OCI-LY1 (cell line): Measurements from ENCODE around the gene ADAMTS15.

ENCODE experiments used
- H2AFZ ChIP-seq: fragments of 200-600 bp; sonication (generic), shearing (Covaris generic); 2 replicates; pipeline ENCODE4 v1.6.0; 2014; ENCODE audit warnings: antibody characterized with exemption, mild to moderate bottlenecking, low read length
- H3F3A ChIP-seq: fragments of 200-600 bp; sonication (generic), shearing (Covaris generic); 2 replicates; pipeline ENCODE4 v1.6.0; 2014; ENCODE audit warnings: mild to moderate bottlenecking, antibody characterized with exemption, low read length, moderate library complexity; ENCODE audit not compliant: insufficient read depth
- H3K27ac ChIP-seq: fragments of 200-600 bp; sonication (generic); 2 replicates; pipeline ENCODE4 v1.5.1; 2014; ENCODE audit warnings: low read length, mixed run types, mild to moderate bottlenecking, low read depth; ENCODE audit not compliant: poor library complexity, severe bottlenecking
- H3K27me3 ChIP-seq: fragments of 200-600 bp; sonication (generic); 2 replicates; pipeline ENCODE4 v1.6.0; 2014; ENCODE audit warnings: antibody characterized with exemption, mild to moderate bottlenecking, low read length, moderate library complexity; ENCODE audit not compliant: insufficient read depth
- H3K36me3 ChIP-seq: fragments of 200-600 bp; sonication (generic); 2 replicates; pipeline ENCODE4 v1.6.1; 2014; ENCODE audit warnings: mild to moderate bottlenecking, antibody characterized with exemption, low read length, moderate library complexity, mixed read lengths; ENCODE audit not compliant: insufficient read depth
- H3K4me1 ChIP-seq: fragments of 200-600 bp; sonication (generic); 2 replicates; pipeline ENCODE4 v1.5.1; 2014; ENCODE audit warnings: mild to moderate bottlenecking, low read length, moderate library complexity; ENCODE audit not compliant: insufficient read depth, severe bottlenecking
- H3K4me2 ChIP-seq: fragments of 200-600 bp; sonication (generic), shearing (Covaris generic); 2 replicates; pipeline ENCODE4 v1.6.1; 2014; ENCODE audit warnings: low read length
- H3K4me3 ChIP-seq: fragments of 200-600 bp; sonication (generic); 2 replicates; pipeline ENCODE4 v1.5.1; 2014; ENCODE audit warnings: low read length, low read depth, mild to moderate bottlenecking, mixed read lengths; ENCODE audit not compliant: poor library complexity, severe bottlenecking
- H3K79me2 ChIP-seq: fragments of 200-600 bp; shearing (Covaris generic); 2 replicates; pipeline ENCODE4 v1.6.1; 2016; ENCODE audit warnings: mixed run types, low read length, mixed read lengths; ENCODE audit not compliant: insufficient read depth
- H3K9ac ChIP-seq: fragments of 200-600 bp; sonication (generic), shearing (Covaris generic); 2 replicates; pipeline ENCODE4 v1.6.1; 2014; ENCODE audit warnings: mild to moderate bottlenecking, low read length, mixed read lengths
- H3K9me2 ChIP-seq: fragments of 200-600 bp; sonication (generic), shearing (Covaris generic); 2 replicates; pipeline ENCODE4 v1.6.1; 2014; ENCODE audit warnings: low read depth, mild to moderate bottlenecking, low read length, mixed read lengths
- H3K9me3 ChIP-seq: fragments of 200-600 bp; shearing (Covaris generic); 2 replicates; pipeline ENCODE4 v1.6.1; 2014; ENCODE audit warnings: low read length, mixed read lengths
- H4K20me1 ChIP-seq: fragments of 200-600 bp; sonication (generic), shearing (Covaris generic); 2 replicates; pipeline ENCODE4 v1.6.0; 2016; ENCODE audit warnings: mild to moderate bottlenecking, low read length; ENCODE audit not compliant: insufficient read depth
- CTCF ChIP-seq: fragments of 200-600 bp; sonication (generic), shearing (Covaris generic); IDR thresholded peaks from 2 replicates; pipeline ENCODE4 v1.5.1; 2017; ENCODE audit warnings: mild to moderate bottlenecking, antibody characterized with exemption, low read length, moderate library complexity, mixed read lengths
- EZH2 ChIP-seq: fragments of 200-600 bp; sonication (generic), shearing (Covaris generic); IDR thresholded peaks from 2 replicates; pipeline ENCODE4 v1.8.0; 2017; ENCODE audit warnings: borderline replicate concordance, mixed run types, mild to moderate bottlenecking, antibody characterized with exemption, low read length, moderate library complexity, mixed read lengths

The ADAMTS15 gene

DNA sequence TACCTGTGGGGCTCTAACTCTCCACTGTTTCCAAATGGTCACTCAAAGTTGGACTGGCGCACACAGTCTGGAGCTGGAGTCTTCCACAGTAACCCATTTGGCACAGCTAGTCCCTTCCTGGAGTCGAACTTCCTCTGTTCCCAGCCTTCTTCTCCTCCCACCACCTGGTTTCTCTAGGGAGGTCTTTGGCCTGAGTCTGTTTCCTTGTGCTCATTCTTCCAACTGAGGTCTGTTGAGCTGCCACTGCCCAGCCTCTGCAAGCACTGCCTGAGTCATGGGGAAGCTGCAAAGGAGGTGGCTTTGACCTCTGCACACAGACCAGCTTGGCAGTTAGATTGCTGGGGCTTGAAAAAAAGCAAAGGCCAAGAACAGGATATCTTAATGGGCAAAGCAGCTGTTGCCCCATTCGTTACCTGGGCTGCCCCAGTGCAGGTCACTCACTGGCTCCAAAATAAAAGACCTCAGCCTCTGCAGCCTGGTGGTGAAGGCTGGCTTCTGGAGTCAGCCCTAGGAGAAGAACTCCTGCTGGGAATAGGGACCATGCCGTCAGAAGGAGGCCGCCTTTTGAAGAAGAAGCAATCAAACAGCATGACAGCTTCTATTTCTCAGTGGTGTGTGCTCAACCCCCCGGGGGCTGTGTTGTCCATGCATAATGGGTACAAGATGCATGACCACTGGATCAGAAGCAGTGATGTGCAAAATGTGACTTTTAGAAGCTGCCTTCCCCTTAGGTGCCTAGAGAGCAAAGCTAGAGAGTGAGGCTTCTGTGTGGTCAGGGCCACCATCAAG lies 3.0 kb downstream of the ADAMTS15 start:
- no peak overlapping the region for H3K9ac ChIP-seq
- no peak for TF ChIP-seq CTCF
- TF ChIP-seq EZH2, result no peak
- H3K79me2 ChIP-seq, result no peaks in the 10 kb centered on the region
- H3K27ac ChIP-seq, result no peak overlapping the region
- no peaks in the 10 kb centered on the region for H3K9me2 ChIP-seq
- no peaks in the 10 kb centered on the region for H3K4me1 ChIP-seq
- H3K4me3 ChIP-seq, result no peak overlapping the region
- no peaks in the 10 kb centered on the region for H3K36me3 ChIP-seq
- H3K27me3 ChIP-seq, result no peaks in the 10 kb centered on the region
- no peak overlapping the region for H2AFZ ChIP-seq
- H3F3A ChIP-seq, result no peaks in the 10 kb centered on the region
- no peaks in the 10 kb centered on the region for H3K9me3 ChIP-seq
- H3K4me2 ChIP-seq, result no peak overlapping the region
- no peaks in the 10 kb centered on the region for H4K20me1 ChIP-seq

GRCh38 chr11:130452176-130452575 lies 3.7 kb downstream of the ADAMTS15 start:
- Histone ChIP-seq H3K36me3 (no peaks in the 10 kb centered on the region), H2AFZ (no peak overlapping the region), H3K9me3 (no peaks in the 10 kb centered on the region), H3K27ac (no peak overlapping the region), H3K4me3 (no peak overlapping the region), H3K9ac (no peak overlapping the region), H3F3A (no peaks in the 10 kb centered on the region), H3K9me2 (no peaks in the 10 kb centered on the region), H3K27me3 (no peaks in the 10 kb centered on the region), H3K79me2 (no peaks in the 10 kb centered on the region), H4K20me1 (no peaks in the 10 kb centered on the region), H3K4me2 (no peak overlapping the region), H3K4me1 (no peaks in the 10 kb centered on the region)
- TF ChIP-seq CTCF (no peak), EZH2 (no peak)

DNA sequence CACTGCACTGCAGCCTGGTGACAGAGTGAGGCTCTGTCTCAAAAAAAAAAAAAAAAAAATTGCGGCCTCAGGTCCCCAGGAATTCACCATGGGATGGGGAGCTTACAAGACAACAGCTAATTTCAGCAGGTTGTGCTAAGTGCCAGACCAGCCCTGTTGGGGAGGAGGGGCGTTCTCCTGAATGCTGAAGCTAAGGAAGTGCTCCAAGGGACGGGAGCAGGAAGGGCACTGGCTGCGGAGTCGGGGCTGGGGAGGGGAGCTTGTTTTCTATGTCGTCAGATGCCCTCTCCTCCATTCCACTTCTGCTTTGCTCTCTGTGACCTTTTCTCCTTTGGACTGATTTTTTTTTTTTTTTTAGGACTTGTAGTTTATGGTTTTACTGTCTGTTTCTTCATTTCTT lies 4.5 kb downstream of the ADAMTS15 start:
- Histone ChIP-seq H3K27ac (no peak overlapping the region), H4K20me1 (no peaks in the 10 kb centered on the region), H3K9me2 (no peaks in the 10 kb centered on the region), H3K36me3 (no peaks in the 10 kb centered on the region), H3K4me1 (no peaks in the 10 kb centered on the region), H3K79me2 (no peaks in the 10 kb centered on the region), H3K9me3 (no peaks in the 10 kb centered on the region), H3K9ac (no peak overlapping the region), H3K4me2 (no peak overlapping the region), H3F3A (no peaks in the 10 kb centered on the region), H3K27me3 (no peaks in the 10 kb centered on the region), H2AFZ (no peak overlapping the region), H3K4me3 (no peak overlapping the region)
- no peak for TF ChIP-seq CTCF
- no peak for TF ChIP-seq EZH2
